Adrenal gland (tissue), 5 donors: ENCODE measurements around the gene PSTK.

Experiments
- CTCF ChIP-seq, 6 experiments: fragments of 450-650 bp in 4 of 6; fragments of 200-600 bp in 2 of 6; sonication (generic) in 1 of 6; IDR thresholded peaks; 1 replicate in 5 of 6; 2 replicates in 1 of 6; pipeline versions ENCODE4 v1.5.1 to v1.8.0; 2016 to 2021; ENCODE audit warnings: antibody characterized with exemption in 6 of 6, mild to moderate bottlenecking in 2 of 6, moderate library complexity in 1 of 6
- POLR2A ChIP-seq, 2 donors: fragments of 450-650 bp; IDR thresholded peaks; one replicate each; pipeline ENCODE4 v1.6.1; 2017; ENCODE audit warnings: antibody characterized with exemption in 2 of 2, mild to moderate bottlenecking in 2 of 2, moderate library complexity in 1 of 2
- donor health status: DM: no; HTN: no; CAD: no.

- TF ChIP-seq CTCF (IDR thresholded peaks at IDR 0.05): no peak
- TF ChIP-seq POLR2A (IDR thresholded peaks at IDR 0.05): no peak
Observed at GRCh38 chr10:122990278-122990677, 10.1 kb downstream of the PSTK start.
